ENCODE data around the gene CRABP1. TPM values are rescaled to one million over a fixed set of nuclear protein-coding genes. Genes with fewer than 3 reads are reported as not detected.

The CRABP1 gene
- total RNA-seq, 1 experiment from 2014 or later, result 444 TPM

GRCh38 chr15:78355177-78355576 lies 15.0 kb downstream of the CRABP1 start (continued):
- no peak for TF ChIP-seq FOXP4 (CRISPR knock-in tag; IDR thresholded peaks at IDR 0.05)
- no peak for TF ChIP-seq USF2 (CRISPR knock-in tag; IDR thresholded peaks at IDR 0.05)

GRCh38 chr15:78358102-78358870 lies 18.1 kb downstream of the CRABP1 start:
- Mint-ChIP-seq H3K9me3 (no peaks in the 10 kb centered on the region), H3K27me3 (ENCODE audit: low read depth) (no peaks in the 10 kb centered on the region), H3K27ac (0 out of 2 replicates have a peak overlapping the region, but pooled peaks have one; percentile 50), H3K4me1 (peaks cover 30% of the 10 kb centered on the region), H3K36me3 (no peaks in the 10 kb centered on the region), H3K4me3 (no peak overlapping the region)
- peak; percentile 55 for ATAC-seq
- CTCF ChIA-PET, result interaction anchor here (1.3 to 3.3 kb wide), 5 partner anchors 19 to 64 kb away, joined by 3 to 15 read pairs (median 7); partner anchors contain the start of gene CRABP1
- POLR2A ChIA-PET, result no interaction called here
- TF ChIP-seq ZBTB21 (CRISPR knock-in tag; IDR thresholded peaks at IDR 0.05; ENCODE audit: borderline replicate concordance) (no peak), NFYB (CRISPR knock-in tag; conservative IDR thresholded peaks at IDR 0.05; ENCODE audit: low read depth) (peak; percentile 66)
- DNase-seq (ENCODE audit: low spot score), result peak; percentile 40

GRCh38 chr15:78359041-78359808 lies 19.1 kb downstream of the CRABP1 start:
- Mint-ChIP-seq H3K27ac (no peak overlapping the region; the same call in 1 of the 2 replicates), H3K4me1 (peaks cover 30% of the 10 kb centered on the region), H3K36me3 (no peaks in the 10 kb centered on the region), H3K9me3 (no peaks in the 10 kb centered on the region), H3K4me3 (no peak overlapping the region), H3K27me3 (ENCODE audit: low read depth) (no peaks in the 10 kb centered on the region)
- DNase-seq (ENCODE audit: low spot score), result no peak
- POLR2A ChIA-PET, result interaction anchor here (0.6 kb wide), 1 partner anchor 27 kb away, joined by 3 read pairs; no protein-coding TSS in a partner anchor
- ATAC-seq, result peak; percentile 18; the same call in 1 of the 2 replicates
- CTCF ChIA-PET, result interaction anchor here (0.8 to 3.3 kb wide), 4 partner anchors 20 to 206 kb away, joined by 4 to 15 read pairs (median 8); partner anchors contain the start of genes CHRNA5 and CRABP1
- TF ChIP-seq PREB (CRISPR knock-in tag; IDR thresholded peaks at IDR 0.05; ENCODE audit: borderline replicate concordance) (no peak), FOXP1 (CRISPR knock-in tag; IDR thresholded peaks at IDR 0.05; ENCODE audit: borderline replicate concordance) (no peak), ZBTB43 (CRISPR knock-in tag; IDR thresholded peaks at IDR 0.05) (no peak), AFF4 (CRISPR knock-in tag; IDR thresholded peaks at IDR 0.05; ENCODE audit: borderline replicate concordance) (no peak), ATF2 (CRISPR knock-in tag; IDR thresholded peaks at IDR 0.05; ENCODE audit: borderline replicate concordance, low read depth) (no peak), NFE2L1 (CRISPR knock-in tag; IDR thresholded peaks at IDR 0.05) (no peak), ZNF317 (CRISPR knock-in tag; IDR thresholded peaks at IDR 0.05; ENCODE audit: borderline replicate concordance, low read depth) (no peak), ESRRA (CRISPR knock-in tag; IDR thresholded peaks at IDR 0.05; ENCODE audit: borderline replicate concordance) (no peak), USF2 (CRISPR knock-in tag; IDR thresholded peaks at IDR 0.05) (no peak), ZNF219 (CRISPR knock-in tag; IDR thresholded peaks at IDR 0.05; ENCODE audit: borderline replicate concordance) (no peak), ZNF423 (CRISPR knock-in tag; IDR thresholded peaks at IDR 0.05) (no peak), ZNF512 (CRISPR knock-in tag; IDR thresholded peaks at IDR 0.05; ENCODE audit: borderline replicate concordance) (no peak)
